Left ventricle myocardium inferior (tissue), 1 donor: Measurements from ENCODE around the gene ANP32A. TPM values are rescaled to one million over a fixed set of nuclear protein-coding genes. Genes with fewer than 3 reads are reported as not detected.
A peak's percentile ranks its signal among the peaks of the same experiment; 100 is the strongest.

Experiments
- DNase-seq: peaks from one replicate; pipeline ENCODE4 v3.0.0-alpha.2; 2020
- H3K27ac ChIP-seq: fragments of 200-600 bp; replicated peaks from 2 replicates; pipeline ENCODE4 v1.8.0; 2021
- H3K27me3 ChIP-seq: fragments of 200-600 bp; 2 replicates; pipeline ENCODE4 v1.8.0; 2021; ENCODE audit warnings: low read depth
- H3K36me3 ChIP-seq: fragments of 200-600 bp; 2 replicates; pipeline ENCODE4 v1.8.0; 2021
- H3K4me1 ChIP-seq: fragments of 200-600 bp; 2 replicates; pipeline ENCODE4 v1.8.0; 2021
- H3K4me3 ChIP-seq: fragments of 200-600 bp; 2 replicates; pipeline ENCODE4 v1.8.0; 2021; ENCODE audit warnings: mild to moderate bottlenecking, moderate library complexity
- H3K9me3 ChIP-seq: fragments of 200-600 bp; replicated peaks from 2 replicates; pipeline ENCODE4 v1.8.0; 2021
- intact Hi-C: fragments of 100-400 bp; cut with micrococcal nuclease; formaldehyde crosslinking; loops from one replicate; pipeline ENCODE4 v1.11.0; 2022
- total RNA-seq: library from RNA; stranded (reverse); fragmentation: NEBNext Ultra II Directional; extraction: Animal tissue kit (Norgen Biotek cat#: 25700); gene quantifications from one replicate; pipeline ENCODE4 v1.2.1, GENCODE V29; 2021
- TF ChIP-seq, protein P1 (sequence below): fragments of 200-600 bp; IDR thresholded peaks from 2 replicates; pipeline ENCODE4 v1.8.0; 2021; ENCODE audit warnings: antibody characterized with exemption, mild to moderate bottlenecking, borderline replicate concordance
- donor health status: DM: no; HTN: yes; CAD: no; lungs with severe emphysema.

ANP32A gene
- total RNA-seq, 1 donor from 2014 or later: 150 TPM

DNA sequence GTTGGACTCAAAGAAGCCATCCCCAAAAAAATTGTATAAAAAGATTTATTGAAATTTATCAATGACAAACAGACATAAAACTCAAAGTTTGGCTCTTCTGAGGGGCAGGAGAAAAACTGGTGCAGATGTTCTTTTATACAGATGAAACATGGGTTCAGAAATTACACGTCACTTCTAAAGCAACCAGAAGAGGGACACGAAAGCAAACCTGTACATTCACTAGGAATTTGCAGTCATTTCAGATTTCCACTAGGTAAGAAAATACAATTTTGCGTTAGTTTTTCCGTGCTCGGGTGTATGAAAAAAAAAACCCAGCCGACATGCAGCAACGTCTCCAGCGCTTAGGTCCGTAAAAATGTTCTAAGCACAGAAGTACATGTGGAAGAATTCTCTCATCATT is 41.8 kb downstream of the ANP32A start:
- DNase-seq: no peak
- peaks cover 53% of the 10 kb centered on the region for H3K36me3 ChIP-seq
- TF ChIP-seq, protein P1, sequence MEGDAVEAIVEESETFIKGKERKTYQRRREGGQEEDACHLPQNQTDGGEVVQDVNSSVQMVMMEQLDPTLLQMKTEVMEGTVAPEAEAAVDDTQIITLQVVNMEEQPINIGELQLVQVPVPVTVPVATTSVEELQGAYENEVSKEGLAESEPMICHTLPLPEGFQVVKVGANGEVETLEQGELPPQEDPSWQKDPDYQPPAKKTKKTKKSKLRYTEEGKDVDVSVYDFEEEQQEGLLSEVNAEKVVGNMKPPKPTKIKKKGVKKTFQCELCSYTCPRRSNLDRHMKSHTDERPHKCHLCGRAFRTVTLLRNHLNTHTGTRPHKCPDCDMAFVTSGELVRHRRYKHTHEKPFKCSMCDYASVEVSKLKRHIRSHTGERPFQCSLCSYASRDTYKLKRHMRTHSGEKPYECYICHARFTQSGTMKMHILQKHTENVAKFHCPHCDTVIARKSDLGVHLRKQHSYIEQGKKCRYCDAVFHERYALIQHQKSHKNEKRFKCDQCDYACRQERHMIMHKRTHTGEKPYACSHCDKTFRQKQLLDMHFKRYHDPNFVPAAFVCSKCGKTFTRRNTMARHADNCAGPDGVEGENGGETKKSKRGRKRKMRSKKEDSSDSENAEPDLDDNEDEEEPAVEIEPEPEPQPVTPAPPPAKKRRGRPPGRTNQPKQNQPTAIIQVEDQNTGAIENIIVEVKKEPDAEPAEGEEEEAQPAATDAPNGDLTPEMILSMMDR: no peak
- no peaks in the 10 kb centered on the region for H3K27me3 ChIP-seq
- H3K4me3 ChIP-seq: no peak overlapping the region
- no peak overlapping the region for H3K27ac ChIP-seq
- H3K9me3 ChIP-seq: no peaks in the 10 kb centered on the region
- H3K4me1 ChIP-seq: peaks cover 54% of the 10 kb centered on the region
- intact Hi-C loops: no loop called here

DNA sequence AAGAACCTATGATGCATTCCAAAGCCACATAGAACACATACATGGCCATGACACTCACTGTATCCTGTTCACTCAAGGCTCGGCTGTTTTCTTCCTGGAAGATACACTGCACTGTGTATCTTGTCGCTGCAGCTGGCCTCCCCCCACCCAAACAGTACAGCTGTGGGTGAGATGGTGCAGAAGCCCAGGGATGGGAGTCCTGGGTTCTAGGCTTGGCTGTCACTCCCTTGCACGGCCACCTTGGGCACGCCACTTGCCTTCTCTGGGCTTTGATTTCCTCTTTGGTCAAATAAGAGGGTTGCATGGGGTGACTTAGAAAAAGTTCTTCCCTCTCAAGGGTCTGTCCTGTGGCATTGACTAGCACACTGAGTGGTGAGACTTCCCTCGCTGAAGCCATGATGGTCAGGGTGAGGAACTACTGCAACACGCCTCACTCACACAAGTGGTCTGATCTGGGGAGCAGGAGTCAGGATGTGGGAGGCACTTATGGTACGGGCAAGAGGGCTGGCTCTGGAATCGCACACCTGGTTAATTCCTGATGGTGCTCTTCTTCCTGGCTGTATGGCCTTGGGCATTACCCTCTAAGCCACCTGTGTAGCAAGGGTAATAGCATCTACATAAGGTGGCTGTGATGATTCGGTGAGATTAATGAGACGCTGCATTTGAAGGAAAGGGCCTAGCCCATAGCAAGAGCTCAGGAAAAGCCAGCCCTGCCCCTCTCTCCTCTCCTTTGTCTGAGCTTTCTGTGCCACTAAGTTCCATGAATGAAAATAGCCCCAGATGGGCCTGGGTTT is 44.0 kb downstream of the ANP32A start:
- intact Hi-C loops: no loop called here
- Histone ChIP-seq H3K4me3 (no peak overlapping the region), H3K27me3 (no peaks in the 10 kb centered on the region), H3K9me3 (no peaks in the 10 kb centered on the region), H3K4me1 (peaks cover 34% of the 10 kb centered on the region), H3K27ac (peak overlapping the region; percentile 75), H3K36me3 (peaks cover 32% of the 10 kb centered on the region)
- TF ChIP-seq, protein P1: no peak
- DNase-seq: no peak

DNA sequence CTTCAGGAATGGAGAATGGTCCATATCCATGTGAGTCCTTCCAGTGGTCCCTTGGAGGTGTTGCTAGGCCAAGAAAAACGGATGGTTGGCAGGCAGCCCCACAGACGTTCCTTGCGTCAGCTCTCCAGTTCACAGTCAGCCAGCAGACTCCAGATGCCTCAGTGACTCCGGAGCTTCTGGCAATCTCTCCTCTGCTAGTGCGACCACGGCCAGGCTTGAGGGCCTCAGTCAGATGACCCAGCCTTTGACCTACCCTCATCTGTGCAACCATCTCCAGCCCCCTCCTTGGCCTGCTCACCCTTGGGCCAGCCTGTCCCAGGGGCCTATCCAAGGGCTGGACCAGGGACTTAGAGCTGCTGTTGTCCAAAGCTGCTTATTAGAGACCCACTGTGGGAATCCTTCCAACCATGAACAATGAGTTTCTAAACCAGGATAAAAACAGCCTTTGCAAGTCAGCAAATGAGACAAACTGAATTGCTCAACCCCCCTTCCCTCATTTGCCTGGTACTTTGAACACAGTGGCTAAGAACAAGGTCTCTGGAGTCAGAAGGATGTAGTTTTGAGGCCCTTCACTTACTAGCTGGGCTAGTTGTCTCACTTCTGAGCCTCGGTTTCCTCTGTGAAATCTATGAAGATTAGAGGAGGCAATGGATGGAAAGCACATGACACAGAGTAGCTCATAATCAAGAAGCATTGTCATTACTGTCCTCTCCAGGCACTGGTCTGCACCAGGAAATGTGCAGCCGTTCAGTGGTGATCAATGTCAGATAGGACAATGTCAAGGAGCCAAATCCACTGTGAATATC is 44.8 kb downstream of the ANP32A start:
- Histone ChIP-seq H3K36me3 (peaks cover 24% of the 10 kb centered on the region), H3K4me1 (peaks cover 30% of the 10 kb centered on the region), H3K9me3 (no peaks in the 10 kb centered on the region), H3K4me3 (no peak overlapping the region), H3K27ac (peak overlapping the region; percentile 75), H3K27me3 (no peaks in the 10 kb centered on the region)
- TF ChIP-seq, protein P1: no peak
- intact Hi-C loops: no loop called here
- peak; percentile 90 for DNase-seq

DNA sequence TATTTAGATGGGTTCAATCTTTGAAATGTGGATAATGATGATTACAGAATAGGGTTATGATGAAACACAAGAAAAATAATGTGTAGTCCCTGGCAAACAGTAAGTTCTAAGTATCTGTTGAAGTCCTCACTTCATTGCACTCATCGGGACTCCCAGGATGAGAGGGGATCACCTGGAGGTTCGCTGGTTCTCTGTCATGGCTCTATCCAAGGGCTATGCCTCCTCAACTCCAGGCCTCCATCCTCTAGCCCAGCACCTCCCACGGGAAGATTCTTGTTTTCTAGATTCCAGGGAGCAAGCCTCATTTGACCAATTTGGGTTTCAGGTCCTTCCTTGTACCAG is 45.5 kb downstream of the ANP32A start:
- Histone ChIP-seq H3K27ac (peak overlapping the region; percentile 75), H3K27me3 (no peaks in the 10 kb centered on the region), H3K9me3 (no peaks in the 10 kb centered on the region), H3K4me1 (peaks cover 30% of the 10 kb centered on the region), H3K36me3 (peaks cover 17% of the 10 kb centered on the region), H3K4me3 (no peak overlapping the region)
- intact Hi-C loops: no loop called here
- no peak for DNase-seq
- TF ChIP-seq, protein P1: no peak

DNA sequence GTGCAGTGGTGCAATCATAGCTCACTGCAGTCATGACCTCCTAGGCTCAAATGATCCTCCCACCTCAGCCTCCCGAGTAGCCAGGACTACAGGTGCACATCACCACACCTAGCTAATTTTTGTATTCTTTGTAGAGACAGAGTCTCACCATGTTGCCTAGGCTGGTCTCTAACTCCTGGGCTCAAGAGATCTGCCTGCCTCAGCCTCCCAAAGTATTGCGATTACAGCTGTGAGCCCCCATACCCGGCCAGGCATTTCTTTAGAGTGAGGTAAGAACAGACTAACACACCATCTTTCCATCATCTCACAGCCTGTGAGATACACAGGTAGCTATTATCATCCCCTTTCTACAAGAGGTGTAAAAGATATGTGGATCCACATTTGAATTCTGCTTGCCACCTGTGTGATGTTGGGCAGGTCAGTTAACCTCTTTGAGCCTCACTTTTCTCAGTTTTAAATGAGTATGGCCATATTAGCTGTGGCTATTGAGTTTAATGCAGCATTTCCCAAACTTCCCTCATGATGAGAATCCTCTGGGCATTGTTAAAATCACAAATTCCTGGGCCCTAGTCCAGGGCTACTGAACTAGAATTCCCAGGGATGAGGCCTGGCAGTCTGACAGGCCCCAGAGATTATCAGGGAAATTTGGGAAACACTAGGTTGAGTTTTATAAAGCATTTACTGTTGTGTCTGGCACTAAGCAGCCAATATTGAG is 46.0 kb downstream of the ANP32A start:
- Histone ChIP-seq H3K4me3 (no peak overlapping the region), H3K27me3 (no peaks in the 10 kb centered on the region), H3K27ac (peak overlapping the region; percentile 75), H3K9me3 (no peaks in the 10 kb centered on the region), H3K36me3 (peaks cover 13% of the 10 kb centered on the region), H3K4me1 (peaks cover 30% of the 10 kb centered on the region)
- peak; percentile 47 for DNase-seq
- TF ChIP-seq, protein P1: no peak
- intact Hi-C loops: no loop called here
